AG04450 (cell line): Measurements from ENCODE around the gene PSMA2. TPM values are rescaled to one million over a fixed set of nuclear protein-coding genes. Genes with fewer than 3 reads are reported as not detected.

ENCODE experiments used
- CTCF ChIA-PET: fragments of 300-600, 350-600 bp; formaldehyde crosslinking; extraction: SDS; loops from one replicate; lab custom pipeline; 2022; ENCODE audit warnings: antibody characterized with exemption, inconsistent platforms; lab: Charles Lee
- POLR2A ChIA-PET: fragments of 350-600 bp; formaldehyde crosslinking; extraction: SDS; loops from one replicate; lab custom pipeline; 2021; ENCODE audit warnings: antibody characterized with exemption, inconsistent platforms; lab: Yijun Ruan, JAX
- DNase-seq: peaks from one replicate; pipeline ENCODE4 v3.0.0-alpha.2; 2011; ENCODE audit warnings: low read depth, low spot score
- H3K27ac ChIP-seq: one replicate; pipeline ENCODE4 v1.5.1; 2012; ENCODE audit warnings: low read depth, low read length, control low read depth
- H3K27me3 ChIP-seq: one replicate; pipeline ENCODE4 v1.6.0; 2012; ENCODE audit warnings: low read length; ENCODE audit not compliant: control insufficient read depth, insufficient read depth
- H3K4me3 ChIP-seq: 2 replicates; pipeline ENCODE4 v1.5.1; 2011; ENCODE audit warnings: mild to moderate bottlenecking, low read depth, low read length, control low read depth
- H3K9me3 ChIP-seq: 2 replicates; pipeline ENCODE4 v1.5.1; 2012; ENCODE audit warnings: low read length; ENCODE audit not compliant: control insufficient read depth, insufficient read depth
- polyA plus RNA-seq: library from polyadenylated mRNA; depleted of rRNA; stranded (reverse); fragments of >200 nt; gene quantifications from 2 replicates; pipeline ENCODE4 v1.2.3, GENCODE V29; 2011
- TF ChIP-seq, protein P1 (sequence below): IDR thresholded peaks from 2 replicates; pipeline ENCODE4 v1.5.1; 2011; ENCODE audit warnings: low read depth, low read length, control low read depth, inconsistent platforms

Gene PSMA2
- polyA plus RNA-seq, 1 experiment, result 233 TPM

DNA sequence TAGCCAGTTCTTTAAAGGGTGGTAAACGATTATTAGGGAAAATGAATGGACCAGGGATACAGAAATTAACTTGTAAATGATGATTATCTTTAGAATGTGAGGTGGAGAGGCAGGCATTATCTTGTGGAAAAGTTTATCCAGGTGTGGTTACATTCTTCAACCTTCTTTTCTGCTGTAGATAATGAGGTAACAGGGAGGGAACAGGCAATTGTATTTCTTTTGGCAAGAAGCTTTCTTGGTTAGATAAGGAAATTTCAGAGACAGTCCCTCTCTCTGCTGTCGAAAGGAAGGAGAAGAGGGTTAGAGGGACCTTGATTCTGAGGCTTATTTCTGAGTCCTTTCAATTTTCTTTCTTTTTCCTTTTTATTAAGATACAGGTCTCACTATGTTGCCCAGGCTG is 32.3 kb upstream of the PSMA2 start:
- POLR2A ChIA-PET, result no interaction called here
- H3K27ac ChIP-seq, result no peak overlapping the region
- no peak overlapping the region for H3K4me3 ChIP-seq
- no peaks in the 10 kb centered on the region for H3K9me3 ChIP-seq
- no peak for DNase-seq
- TF ChIP-seq, protein P1, sequence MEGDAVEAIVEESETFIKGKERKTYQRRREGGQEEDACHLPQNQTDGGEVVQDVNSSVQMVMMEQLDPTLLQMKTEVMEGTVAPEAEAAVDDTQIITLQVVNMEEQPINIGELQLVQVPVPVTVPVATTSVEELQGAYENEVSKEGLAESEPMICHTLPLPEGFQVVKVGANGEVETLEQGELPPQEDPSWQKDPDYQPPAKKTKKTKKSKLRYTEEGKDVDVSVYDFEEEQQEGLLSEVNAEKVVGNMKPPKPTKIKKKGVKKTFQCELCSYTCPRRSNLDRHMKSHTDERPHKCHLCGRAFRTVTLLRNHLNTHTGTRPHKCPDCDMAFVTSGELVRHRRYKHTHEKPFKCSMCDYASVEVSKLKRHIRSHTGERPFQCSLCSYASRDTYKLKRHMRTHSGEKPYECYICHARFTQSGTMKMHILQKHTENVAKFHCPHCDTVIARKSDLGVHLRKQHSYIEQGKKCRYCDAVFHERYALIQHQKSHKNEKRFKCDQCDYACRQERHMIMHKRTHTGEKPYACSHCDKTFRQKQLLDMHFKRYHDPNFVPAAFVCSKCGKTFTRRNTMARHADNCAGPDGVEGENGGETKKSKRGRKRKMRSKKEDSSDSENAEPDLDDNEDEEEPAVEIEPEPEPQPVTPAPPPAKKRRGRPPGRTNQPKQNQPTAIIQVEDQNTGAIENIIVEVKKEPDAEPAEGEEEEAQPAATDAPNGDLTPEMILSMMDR, result no peak
- H3K27me3 ChIP-seq, result peaks cover 5% of the 10 kb centered on the region
- CTCF ChIA-PET, result no interaction called here

DNA sequence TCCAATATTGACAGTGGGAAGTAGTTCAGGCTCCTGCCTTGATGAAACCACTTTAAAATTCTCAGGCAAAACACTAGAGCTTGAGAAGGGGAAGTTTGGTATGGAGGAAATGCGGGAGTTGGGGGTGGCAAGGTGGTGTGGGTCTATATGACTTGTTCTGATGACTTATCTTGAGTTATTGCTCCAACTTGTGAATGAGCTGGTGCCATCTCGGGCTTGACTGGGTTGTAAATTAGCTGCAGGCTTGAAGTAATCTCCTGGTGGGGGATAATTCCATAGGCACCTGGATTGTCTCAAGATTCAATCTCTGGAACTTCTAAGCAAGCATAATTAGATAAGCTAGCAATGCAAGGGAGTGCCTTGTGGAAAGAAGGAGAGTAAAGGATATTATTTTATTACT is 29.2 kb upstream of the PSMA2 start:
- POLR2A ChIA-PET, result no interaction called here
- no peak for DNase-seq
- CTCF ChIA-PET, result interaction anchor here (2.3 kb wide), 1 partner anchor 20 kb away, joined by 14 read pairs; no protein-coding TSS in a partner anchor

DNA sequence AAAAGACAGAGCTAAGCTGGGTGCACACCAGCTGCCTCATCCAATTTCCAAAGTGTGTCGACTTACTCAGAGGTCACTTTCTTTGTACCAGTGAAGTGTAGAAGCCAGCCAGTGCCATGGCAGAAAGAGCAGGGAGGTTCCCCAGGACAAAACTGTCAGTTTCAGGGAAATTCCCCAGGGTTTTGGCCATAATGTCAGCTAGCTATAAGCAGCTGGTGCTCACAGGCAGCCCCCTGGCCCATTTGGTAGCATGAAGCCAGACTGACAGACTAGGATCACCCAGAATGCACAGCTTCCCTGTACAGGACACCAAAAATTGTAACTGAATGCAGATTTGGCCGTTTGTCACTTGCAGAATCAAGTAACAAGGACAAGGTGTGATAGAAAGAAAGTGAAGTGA is 28.8 kb upstream of the PSMA2 start:
- Histone ChIP-seq H3K9me3 (no peaks in the 10 kb centered on the region), H3K4me3 (no peak overlapping the region), H3K27ac (no peak overlapping the region), H3K27me3 (peaks cover 5% of the 10 kb centered on the region)
- TF ChIP-seq, protein P1, result no peak
- POLR2A ChIA-PET, result no interaction called here
- DNase-seq, result no peak
- CTCF ChIA-PET, result interaction anchor here (2.4 kb wide), 1 partner anchor 19 kb away, joined by 8 read pairs; no protein-coding TSS in a partner anchor

More for the DNA sequence above, 29.2 kb upstream of the PSMA2 start:
- TF ChIP-seq, protein P1, result no peak
- Histone ChIP-seq H3K27ac (no peak overlapping the region), H3K27me3 (peaks cover 5% of the 10 kb centered on the region), H3K4me3 (no peak overlapping the region), H3K9me3 (no peaks in the 10 kb centered on the region)

DNA sequence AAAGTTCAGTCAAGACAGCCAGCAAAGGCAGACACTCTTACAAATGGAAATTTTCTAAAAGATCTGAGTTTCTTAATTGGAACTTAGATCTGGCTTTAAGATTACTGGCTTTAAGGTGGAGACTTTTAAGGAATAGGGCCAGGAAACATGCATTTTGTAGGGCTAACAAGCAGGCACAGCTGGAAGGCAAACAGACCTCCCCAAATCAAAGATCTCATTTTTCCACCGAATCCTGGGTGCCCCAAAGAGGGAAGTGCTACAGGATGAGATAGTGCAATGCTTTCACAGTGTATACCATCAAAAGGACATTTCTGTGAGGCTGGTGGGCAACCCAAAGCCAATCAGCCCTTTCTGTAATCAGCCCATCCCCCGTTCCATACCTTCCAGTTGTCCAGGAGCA is 27.6 kb upstream of the PSMA2 start:
- Histone ChIP-seq H3K27me3 (peaks cover 5% of the 10 kb centered on the region), H3K4me3 (no peak overlapping the region), H3K9me3 (no peaks in the 10 kb centered on the region), H3K27ac (no peak overlapping the region)
- POLR2A ChIA-PET, result no interaction called here
- CTCF ChIA-PET, result interaction anchor here (2.4 kb wide), 1 partner anchor 18 kb away, joined by 8 read pairs; no protein-coding TSS in a partner anchor
- no peak for DNase-seq
- TF ChIP-seq, protein P1, result no peak

DNA sequence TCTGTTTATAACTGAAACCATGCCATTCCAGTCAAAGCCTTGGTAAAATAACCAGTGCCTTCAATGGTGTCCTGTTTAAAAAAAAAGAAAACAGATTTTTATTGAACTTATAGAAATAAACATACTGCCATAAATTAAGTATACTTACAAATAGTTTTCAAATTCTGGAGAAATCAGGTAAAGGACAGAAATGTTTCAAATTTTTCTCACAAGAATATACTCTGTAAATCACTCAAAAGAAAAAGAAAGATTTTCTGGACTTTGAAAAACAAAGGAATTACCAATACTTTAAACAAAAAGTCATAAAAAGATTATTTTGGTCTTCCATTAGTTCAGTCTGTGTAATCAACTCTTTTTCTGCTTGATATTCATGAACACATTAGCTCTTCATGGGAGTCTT is 24.1 kb upstream of the PSMA2 start:
- DNase-seq, result no peak
- ChIA-PET CTCF (interaction anchor here (1.9 kb wide), 1 partner anchor 14 kb away, joined by 9 read pairs; no protein-coding TSS in a partner anchor), POLR2A (no interaction called here)
- Histone ChIP-seq H3K27me3 (no peaks in the 10 kb centered on the region), H3K9me3 (no peaks in the 10 kb centered on the region), H3K27ac (no peak overlapping the region), H3K4me3 (no peak overlapping the region)
- TF ChIP-seq, protein P1, result no peak
